Activated CD4-positive, alpha-beta memory T cell treated with anti-CD3 and anti-CD28 coated beads for 36 hours (primary cell): ENCODE measurements around the gene WIPI1. TPM values are rescaled to one million over a fixed set of nuclear protein-coding genes. Genes with fewer than 3 reads are reported as not detected.
A peak's percentile ranks its signal among the peaks of the same experiment; 100 is the strongest.
"Not testable (repeated sequence)": the region's sequence is repeated elsewhere in the genome, so short reads cannot be mapped to it uniquely, and the experiment has no call there.

ENCODE experiments used
- CTCF ChIA-PET: fragments of 350-600 bp; sonication (Branson Sonifier 250); formaldehyde crosslinking; loops from one replicate; lab custom pipeline; 2021; ENCODE audit warnings: antibody characterized with exemption, inconsistent platforms; lab: Charles Lee
- POLR2A ChIA-PET: fragments of 350-600 bp; sonication (Branson Sonifier 250); formaldehyde crosslinking; loops from one replicate; lab custom pipeline; 2021; ENCODE audit warnings: antibody characterized with exemption; lab: Charles Lee
- DNase-seq: peaks from one replicate; pipeline ENCODE4 v3.0.0-alpha.2; 2020
- H3K27ac Mint-ChIP-seq: one replicate; pipeline ENCODE4 v1.8.0; 2021; ENCODE audit warnings: mixed read lengths
- H3K27me3 Mint-ChIP-seq: one replicate; pipeline ENCODE4 v1.8.0; 2021; ENCODE audit warnings: mixed read lengths
- H3K36me3 Mint-ChIP-seq: one replicate; pipeline ENCODE4 v1.8.0; 2021; ENCODE audit warnings: mixed read lengths
- H3K4me1 Mint-ChIP-seq: one replicate; pipeline ENCODE4 v1.8.0; 2021; ENCODE audit warnings: low read depth, mixed read lengths
- H3K4me3 Mint-ChIP-seq: one replicate; pipeline ENCODE4 v1.8.0; 2021; ENCODE audit warnings: mild to moderate bottlenecking, mixed read lengths
- H3K9me3 Mint-ChIP-seq: one replicate; pipeline ENCODE4 v1.8.0; 2021; ENCODE audit warnings: mixed read lengths
- intact Hi-C: fragments of 100-400 bp; cut with micrococcal nuclease; formaldehyde crosslinking; loops from one replicate; pipeline ENCODE4 v1.15.1; 2023
- total RNA-seq, 2 experiments: library from RNA; stranded (reverse); gene quantifications; one replicate each; pipeline ENCODE4 v1.2.3, GENCODE V29; 2021

The WIPI1 gene, protein sequence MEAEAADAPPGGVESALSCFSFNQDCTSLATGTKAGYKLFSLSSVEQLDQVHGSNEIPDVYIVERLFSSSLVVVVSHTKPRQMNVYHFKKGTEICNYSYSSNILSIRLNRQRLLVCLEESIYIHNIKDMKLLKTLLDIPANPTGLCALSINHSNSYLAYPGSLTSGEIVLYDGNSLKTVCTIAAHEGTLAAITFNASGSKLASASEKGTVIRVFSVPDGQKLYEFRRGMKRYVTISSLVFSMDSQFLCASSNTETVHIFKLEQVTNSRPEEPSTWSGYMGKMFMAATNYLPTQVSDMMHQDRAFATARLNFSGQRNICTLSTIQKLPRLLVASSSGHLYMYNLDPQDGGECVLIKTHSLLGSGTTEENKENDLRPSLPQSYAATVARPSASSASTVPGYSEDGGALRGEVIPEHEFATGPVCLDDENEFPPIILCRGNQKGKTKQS
- 10 to 100 TPM; 27.3 to 27.5 TPM for total RNA-seq

DNA sequence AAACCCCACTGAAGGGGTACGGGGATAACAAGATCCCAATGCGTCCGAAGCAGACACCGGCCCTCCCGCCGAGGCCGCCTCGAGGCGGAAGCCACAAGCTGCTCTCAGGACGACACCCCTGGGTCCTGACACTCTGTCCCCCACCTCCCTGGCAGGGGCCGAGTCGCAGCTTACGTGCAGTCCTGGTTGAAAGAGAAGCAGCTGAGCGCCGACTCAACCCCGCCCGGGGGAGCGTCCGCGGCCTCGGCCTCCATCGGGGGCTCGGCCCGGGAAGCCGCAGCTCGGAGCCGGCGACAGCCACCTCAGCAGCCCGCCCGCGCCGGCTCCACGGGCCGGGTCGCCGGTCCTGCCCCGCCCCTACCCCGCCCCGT lies at the start of gene WIPI1:
TSS of gene WIPI1 (minus strand) at position 329 of the 371 bp plus-strand sequence. CDS start at position 254, 75 bp downstream.
- Mint-ChIP-seq H3K4me3 (peak within 1 kb of the TSS; percentile 82), H3K9me3 (no peaks in the 10 kb centered on the region), H3K36me3 (peaks cover 1% of the 10 kb centered on the region), H3K4me1 (peaks cover 54% of the 10 kb centered on the region), H3K27me3 (no peaks in the 10 kb centered on the region), H3K27ac (peak within 1 kb of the TSS; percentile 68)
- no peak for DNase-seq
- POLR2A ChIA-PET, result interaction anchor here (0.9 to 6.3 kb wide), 6 partner anchors 12 to 252 kb away, joined by 3 to 64 read pairs (median 6); partner anchors contain the start of genes AMZ2, ARSG and SLC16A6
- intact Hi-C loops, result loop anchor here (1.0 to 2.0 kb wide), 3 partner anchors 166 to 738 kb away; partner anchors contain the start of genes ARSG and SLC16A6
- CTCF ChIA-PET, result interaction anchor here (0.7 to 5.9 kb wide), 5 partner anchors 19 to 285 kb away, joined by 3 to 38 read pairs (median 12); no protein-coding TSS in a partner anchor

DNA sequence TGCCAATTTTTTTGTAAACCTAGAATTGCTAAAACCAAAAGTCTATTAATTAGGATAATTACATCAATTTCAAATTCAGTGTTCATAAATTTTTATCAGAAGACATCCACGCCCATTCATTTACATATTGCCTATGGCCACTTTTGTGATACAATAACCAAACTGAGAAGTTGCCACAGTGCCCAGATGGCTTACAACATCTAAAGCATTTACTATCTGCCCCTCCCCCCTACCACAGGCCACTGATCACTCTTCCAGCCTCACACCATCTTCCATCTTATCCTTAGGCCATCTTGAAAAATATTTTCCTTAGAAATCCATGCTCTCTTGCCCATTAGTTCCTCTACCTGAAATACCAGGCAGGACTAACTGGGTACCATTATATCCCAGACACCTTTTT lies 48.7 kb upstream of the WIPI1 start:
- Mint-ChIP-seq H3K9me3 (no peaks in the 10 kb centered on the region), H3K27ac (no peak overlapping the region), H3K27me3 (no peaks in the 10 kb centered on the region), H3K4me1 (peaks cover 11% of the 10 kb centered on the region), H3K4me3 (no peak overlapping the region), H3K36me3 (no peaks in the 10 kb centered on the region)
- POLR2A ChIA-PET, result no interaction called here
- CTCF ChIA-PET, result no interaction called here
- intact Hi-C loops, result no loop called here
- DNase-seq, result no peak

DNA sequence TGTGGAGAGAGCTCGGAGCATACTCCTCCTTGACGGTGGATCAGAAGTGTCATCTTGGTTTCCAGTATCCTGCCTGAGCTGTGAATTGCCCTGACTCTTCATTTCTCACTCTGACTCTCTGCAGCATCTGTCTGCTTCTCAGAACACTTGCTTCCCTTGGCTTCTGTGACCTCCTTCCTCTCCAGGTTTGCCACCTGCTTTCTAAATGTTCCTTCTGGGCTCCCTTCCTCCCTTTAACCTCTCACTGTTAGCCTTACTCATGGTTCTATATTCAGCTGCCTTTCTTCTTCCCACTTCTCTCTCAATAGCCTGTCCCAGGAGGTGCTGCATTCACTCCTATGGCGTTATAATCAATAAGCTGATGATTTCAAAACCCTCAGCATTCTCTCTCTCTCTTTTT lies 43.8 kb upstream of the WIPI1 start:
- Mint-ChIP-seq H3K36me3 (no peaks in the 10 kb centered on the region), H3K9me3 (no peaks in the 10 kb centered on the region), H3K4me3 (no peak overlapping the region), H3K27ac (no peak overlapping the region), H3K27me3 (peaks cover 5% of the 10 kb centered on the region), H3K4me1 (peaks cover 18% of the 10 kb centered on the region)
- ChIA-PET CTCF (no interaction called here), POLR2A (interaction anchor here (1.5 kb wide), 1 partner anchor 11 kb away, joined by 4 read pairs; the partner anchor contains the start of gene PRKAR1A)
- intact Hi-C loops, result no loop called here
- DNase-seq, result no peak

DNA sequence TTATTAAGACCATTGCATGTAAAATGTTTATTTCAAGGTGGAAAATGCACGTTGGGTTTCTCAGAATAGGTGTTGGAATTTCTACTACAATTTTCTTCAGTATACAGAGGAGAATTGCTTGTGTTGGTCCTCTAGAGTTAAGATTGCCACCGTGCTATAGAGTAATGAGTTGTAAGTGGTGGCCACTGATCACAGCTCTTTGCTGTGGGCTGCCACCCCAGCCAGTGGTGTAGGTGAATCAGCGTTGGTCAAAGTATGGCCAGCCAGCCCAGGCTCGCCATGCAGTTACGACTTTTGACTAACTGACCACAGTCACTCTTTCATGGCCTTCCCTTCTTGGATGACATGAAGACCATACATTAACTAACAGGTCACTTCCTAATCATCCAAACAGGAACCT lies 42.3 kb upstream of the WIPI1 start:
- Mint-ChIP-seq H3K4me1 (peaks cover 18% of the 10 kb centered on the region), H3K27ac (no peak overlapping the region), H3K36me3 (no peaks in the 10 kb centered on the region), H3K9me3 (no peaks in the 10 kb centered on the region), H3K4me3 (no peak overlapping the region), H3K27me3 (peaks cover 5% of the 10 kb centered on the region)
- POLR2A ChIA-PET, result no interaction called here
- intact Hi-C loops, result no loop called here
- CTCF ChIA-PET, result interaction anchor here (0.6 kb wide), 1 partner anchor 10 kb away, joined by 3 read pairs; no protein-coding TSS in a partner anchor
- no peak for DNase-seq

DNA sequence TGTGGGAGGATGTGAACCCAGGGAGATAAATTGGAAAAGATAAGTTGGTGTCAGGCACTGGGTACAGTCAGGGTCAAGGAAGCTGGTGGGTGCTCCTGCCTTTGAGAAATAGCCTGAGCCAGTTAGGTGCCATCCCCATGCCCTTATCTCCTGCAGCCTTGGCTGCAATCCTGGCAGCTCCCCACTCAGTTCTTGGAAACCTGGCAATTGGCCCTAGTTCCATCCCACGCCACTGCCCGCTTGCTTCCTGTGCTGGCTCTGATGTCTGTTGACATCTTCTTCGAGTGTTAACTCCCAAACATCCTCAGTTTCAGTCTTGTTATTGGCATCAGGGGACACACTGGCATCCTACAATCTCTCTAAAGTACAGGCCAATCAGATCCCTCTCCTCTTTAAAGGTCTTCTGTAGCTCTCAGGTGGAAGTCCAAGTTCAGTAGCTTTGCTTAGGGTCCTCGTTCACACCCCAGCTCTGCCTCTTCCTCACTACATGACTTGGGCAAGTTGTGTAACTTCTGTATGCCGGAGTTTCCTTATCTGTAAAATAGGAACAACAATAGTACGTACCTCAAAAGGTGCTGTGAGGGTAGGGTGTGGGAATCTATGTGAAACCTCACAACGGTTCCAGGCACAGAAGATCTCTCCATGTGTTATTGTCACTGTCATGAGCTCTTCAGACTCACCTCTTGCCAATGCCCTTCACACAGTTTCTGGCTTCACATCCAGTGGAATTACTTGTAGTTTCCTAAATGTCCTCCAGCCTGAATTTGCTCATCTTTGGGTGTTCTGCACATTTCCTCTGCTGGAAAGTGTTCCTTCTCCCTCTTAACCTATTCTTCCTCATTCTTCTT lies 41.4 kb upstream of the WIPI1 start:
- intact Hi-C loops, result no loop called here
- peak; percentile 24 for DNase-seq
- Mint-ChIP-seq H3K27ac (peak overlapping the region; percentile 63), H3K27me3 (peaks cover 5% of the 10 kb centered on the region), H3K4me3 (peak overlapping the region; percentile 2), H3K36me3 (no peaks in the 10 kb centered on the region), H3K4me1 (peaks cover 18% of the 10 kb centered on the region), H3K9me3 (no peaks in the 10 kb centered on the region)
- ChIA-PET POLR2A (interaction anchor here (0.8 to 1.3 kb wide), 2 partner anchors 11 to 13 kb away, joined by 3 read pairs; partner anchors contain the start of gene PRKAR1A), CTCF (interaction anchor here (1.0 to 1.9 kb wide), 2 partner anchors 34 to 35 kb away, joined by 3 to 5 read pairs; no protein-coding TSS in a partner anchor)

DNA sequence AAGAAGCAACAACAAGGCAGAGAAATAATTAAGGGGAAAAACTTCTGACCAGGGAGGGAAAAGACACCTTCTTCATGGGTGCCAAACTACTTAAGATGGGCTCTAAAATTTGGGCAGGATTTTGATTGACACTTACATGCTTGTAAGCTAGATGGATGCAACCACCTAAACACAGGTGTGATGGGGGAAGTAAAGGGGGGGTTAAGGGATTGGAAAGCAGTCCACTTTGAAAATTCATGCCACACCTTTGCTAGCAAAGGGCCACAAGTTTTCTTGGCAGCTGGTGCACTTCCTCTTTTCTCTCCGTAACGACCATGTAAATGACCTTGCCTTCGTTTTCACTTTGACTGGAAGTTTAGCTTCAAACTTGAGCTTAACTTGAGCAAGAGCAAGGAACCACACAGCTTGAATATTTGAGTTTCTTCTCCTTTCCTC lies 40.6 kb upstream of the WIPI1 start:
- intact Hi-C loops, result no loop called here

DNA sequence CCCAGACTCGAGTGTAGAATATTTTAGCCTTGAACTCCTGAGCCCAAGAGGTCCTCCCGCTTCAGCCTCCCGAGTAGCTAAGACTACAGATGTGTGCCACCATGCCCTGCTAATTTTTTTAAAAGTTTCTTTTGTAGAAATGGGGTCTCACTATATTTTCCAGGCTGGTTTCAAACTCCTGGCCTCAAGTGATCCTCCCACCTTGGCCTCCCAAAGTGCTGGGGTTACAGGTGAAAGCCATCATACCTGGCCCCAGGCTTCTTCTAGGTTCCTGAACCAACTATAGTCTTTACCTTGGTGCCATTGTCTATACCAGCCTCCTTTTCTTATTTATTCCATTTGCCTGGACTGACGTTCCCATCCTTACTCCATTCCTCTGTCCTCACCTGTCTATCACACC lies 37.8 kb upstream of the WIPI1 start:
- Mint-ChIP-seq H3K4me3 (no peak overlapping the region), H3K4me1 (peaks cover 18% of the 10 kb centered on the region)
- POLR2A ChIA-PET, result interaction anchor here (0.6 kb wide), 1 partner anchor 194 kb away, joined by 3 read pairs; no protein-coding TSS in a partner anchor

More for the DNA sequence above, 40.6 kb upstream of the WIPI1 start:
- H3K27me3 Mint-ChIP-seq, result peaks cover 5% of the 10 kb centered on the region
- no peaks in the 10 kb centered on the region for H3K36me3 Mint-ChIP-seq
- DNase-seq, result peak; percentile 23
- ChIA-PET CTCF (interaction anchor here (0.7 to 1.9 kb wide), 5 partner anchors 9 to 751 kb away, joined by 3 to 5 read pairs (median 3); no protein-coding TSS in a partner anchor), POLR2A (interaction anchor here (0.8 to 1.3 kb wide), 2 partner anchors 12 to 14 kb away, joined by 3 read pairs; partner anchors contain the start of gene PRKAR1A)
- peak overlapping the region; percentile 63 for H3K27ac Mint-ChIP-seq
- no peaks in the 10 kb centered on the region for H3K9me3 Mint-ChIP-seq
- H3K4me3 Mint-ChIP-seq, result no peak overlapping the region
- H3K4me1 Mint-ChIP-seq, result peaks cover 18% of the 10 kb centered on the region

DNA sequence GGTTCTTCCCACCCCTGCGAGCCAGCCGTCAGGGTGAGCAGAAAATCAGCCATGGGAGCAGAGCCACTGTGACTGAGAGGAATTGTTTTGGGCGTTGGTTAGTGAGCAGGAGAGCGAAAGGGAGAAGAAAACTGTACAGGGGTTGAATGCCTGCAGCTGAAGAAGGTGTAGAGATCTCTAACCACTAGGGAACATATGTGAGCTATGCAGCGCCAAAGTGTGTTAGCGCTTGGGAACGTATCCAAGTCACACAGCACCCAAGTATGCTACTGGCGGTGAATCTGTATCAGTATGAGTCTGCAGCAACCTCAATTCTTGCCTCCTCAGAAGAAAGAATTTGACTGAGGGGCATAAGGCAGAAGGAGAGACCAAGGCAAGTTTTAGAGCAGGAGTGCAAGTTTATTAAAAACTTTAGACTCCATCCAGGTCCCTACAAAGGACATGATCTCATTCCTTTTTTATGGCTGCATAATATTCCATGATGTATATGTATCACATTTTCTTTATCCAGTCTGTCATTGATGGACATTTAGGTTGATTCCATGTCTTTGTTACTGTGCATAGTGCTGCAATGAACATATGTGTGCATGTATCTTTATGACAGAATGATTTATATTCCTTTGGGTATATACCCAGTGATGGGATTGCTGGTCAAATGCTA lies 35.2 kb upstream of the WIPI1 start:
- intact Hi-C loops, H3K27ac Mint-ChIP-seq, H3K4me3 Mint-ChIP-seq, CTCF ChIA-PET, H3K9me3 Mint-ChIP-seq, DNase-seq, H3K36me3 Mint-ChIP-seq, H3K4me1 Mint-ChIP-seq, H3K27me3 Mint-ChIP-seq: not testable (repeated sequence)
- POLR2A ChIA-PET, result interaction anchor here (0.7 kb wide), 1 partner anchor 110 kb away, joined by 4 read pairs; no protein-coding TSS in a partner anchor

More for the DNA sequence above, 37.8 kb upstream of the WIPI1 start:
- no peak overlapping the region for H3K27ac Mint-ChIP-seq
- no peak for DNase-seq
- intact Hi-C loops, result no loop called here
- no peaks in the 10 kb centered on the region for H3K36me3 Mint-ChIP-seq
- peaks cover 5% of the 10 kb centered on the region for H3K27me3 Mint-ChIP-seq
- CTCF ChIA-PET, result no interaction called here
- H3K9me3 Mint-ChIP-seq, result no peaks in the 10 kb centered on the region

DNA sequence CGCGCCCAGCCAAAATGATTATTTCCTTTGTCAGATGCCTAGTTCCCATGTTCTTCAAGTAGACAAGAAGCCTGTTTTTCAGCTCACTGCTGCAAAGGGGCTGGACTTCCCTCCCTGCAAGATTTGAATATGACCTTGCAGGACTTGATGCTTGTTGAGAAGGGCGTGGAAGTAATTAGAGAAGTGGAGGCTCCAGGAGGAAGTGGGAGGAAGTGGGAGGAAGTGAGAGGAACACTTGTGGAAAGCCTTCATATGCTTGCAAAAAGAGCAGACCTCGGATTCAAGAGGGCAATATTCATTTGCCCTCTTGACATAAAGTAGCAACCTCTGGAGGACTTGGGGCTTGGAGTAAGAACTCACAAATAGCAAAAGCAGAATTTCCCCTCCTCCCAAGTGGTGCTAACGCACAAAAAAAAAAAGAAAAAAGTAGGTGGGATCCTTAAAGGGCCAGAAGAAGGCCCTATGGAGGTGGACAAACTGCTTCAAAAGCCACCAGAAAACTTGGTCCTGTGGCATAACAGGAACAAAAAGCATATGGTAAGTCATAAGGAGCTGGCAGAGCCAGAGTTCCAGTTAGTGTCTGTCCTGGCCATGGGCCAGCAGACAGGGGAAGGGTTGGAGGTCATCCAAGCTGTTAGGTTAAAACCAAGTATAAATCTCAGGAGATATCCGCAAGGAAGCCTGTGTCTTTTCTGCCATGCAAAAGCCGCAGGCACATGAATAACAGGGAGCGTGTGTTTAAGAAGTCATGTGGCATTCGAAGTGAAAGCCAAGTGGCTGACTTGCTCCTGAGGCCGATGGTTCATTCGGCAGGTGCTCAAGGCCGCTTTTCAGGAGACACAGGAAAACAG lies 34.3 kb upstream of the WIPI1 start:
- Mint-ChIP-seq H3K27ac (no peak overlapping the region), H3K9me3 (no peaks in the 10 kb centered on the region), H3K27me3 (no peaks in the 10 kb centered on the region), H3K4me1 (peaks cover 12% of the 10 kb centered on the region), H3K36me3 (no peaks in the 10 kb centered on the region), H3K4me3 (no peak overlapping the region)
- CTCF ChIA-PET, result no interaction called here
- no peak for DNase-seq
- POLR2A ChIA-PET, result no interaction called here
- intact Hi-C loops, result no loop called here

DNA sequence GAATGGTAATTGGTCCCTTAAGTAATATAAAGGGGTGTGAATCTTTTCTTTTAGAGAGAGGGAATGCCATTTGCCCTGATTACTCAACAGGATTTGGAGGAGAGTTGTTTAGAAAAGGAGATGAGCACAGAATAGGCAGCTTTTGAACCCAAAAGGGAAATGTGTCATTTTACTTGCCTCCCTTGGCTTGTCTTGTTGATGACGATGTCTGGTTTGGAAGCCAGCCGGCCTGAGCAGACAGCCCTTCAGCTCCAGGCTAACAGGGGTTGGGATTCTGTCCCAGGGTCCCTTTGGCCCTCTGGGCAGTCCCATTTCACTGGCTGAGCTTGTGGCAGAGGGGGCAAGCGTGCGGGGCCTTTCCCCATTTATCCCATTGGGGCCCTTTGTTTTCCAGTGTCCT lies 32.6 kb upstream of the WIPI1 start:
- Mint-ChIP-seq H3K27ac (no peak overlapping the region), H3K9me3 (no peaks in the 10 kb centered on the region), H3K4me3 (no peak overlapping the region), H3K36me3 (no peaks in the 10 kb centered on the region), H3K27me3 (peaks cover 4% of the 10 kb centered on the region), H3K4me1 (peaks cover 14% of the 10 kb centered on the region)
- intact Hi-C loops, result no loop called here
- DNase-seq, result no peak
- POLR2A ChIA-PET, result no interaction called here
- CTCF ChIA-PET, result no interaction called here
